Mucosa of rectum (tissue), 2 donors: ENCODE data around the gene NRCAM.

Experiments
- H3K27ac ChIP-seq, 2 donors: one replicate each; pipeline ENCODE4 v1.7.0; 2013; ENCODE audit warnings: inconsistent platforms in 2 of 2, low read depth in 2 of 2, low read length in 2 of 2
- H3K27me3 ChIP-seq, 2 donors: one replicate each; pipeline ENCODE4 v1.7.0; 2013; ENCODE audit warnings: low read length in 2 of 2; ENCODE audit not compliant: control insufficient read depth in 2 of 2, insufficient read depth in 2 of 2
- H3K36me3 ChIP-seq, 2 donors: one replicate each; pipeline ENCODE4 v1.7.0; 2013; ENCODE audit warnings: low read length in 2 of 2; ENCODE audit not compliant: control insufficient read depth in 2 of 2, insufficient read depth in 2 of 2
- H3K4me1 ChIP-seq, 2 donors: one replicate each; pipeline ENCODE4 v1.7.0; 2013; ENCODE audit warnings: low read length in 2 of 2, mild to moderate bottlenecking in 1 of 2; ENCODE audit not compliant: control insufficient read depth in 2 of 2, insufficient read depth in 2 of 2
- H3K4me3 ChIP-seq, 2 donors: one replicate each; pipeline ENCODE4 v1.7.0; 2013; ENCODE audit warnings: low read length in 2 of 2
- H3K9ac ChIP-seq, 2 donors: one replicate each; pipeline ENCODE4 v1.7.0; 2013; ENCODE audit warnings: low read length in 2 of 2, low read depth in 1 of 2, mild to moderate bottlenecking in 1 of 2
- H3K9me3 ChIP-seq, 2 donors: one replicate each; pipeline ENCODE4 v1.7.0; 2013; ENCODE audit warnings: low read length in 2 of 2; ENCODE audit not compliant: control insufficient read depth in 2 of 2
- donor health status: healthy.
- donor health status: Normal muscosa, but diverticular disease.

Gene NRCAM

GRCh38 chr7:108301387-108301786, 154.8 kb downstream of the NRCAM start:
- Histone ChIP-seq H3K4me3 (no peak overlapping the region), H3K4me1 (no peaks in the 10 kb centered on the region), H3K27ac (no peak overlapping the region)

GRCh38 chr7:108299251-108299973, 156.8 kb downstream of the NRCAM start:
- Histone ChIP-seq H3K4me3 (no peak overlapping the region), H3K4me1 (no peaks in the 10 kb centered on the region), H3K9me3 (no peaks in the 10 kb centered on the region), H3K36me3 (no peaks in the 10 kb centered on the region), H3K27ac (no peak overlapping the region), H3K27me3 (no peaks in the 10 kb centered on the region), H3K9ac (no peak overlapping the region)

More at GRCh38 chr7:108301387-108301786, 154.8 kb downstream of the NRCAM start:
- no peak overlapping the region for H3K9ac ChIP-seq
- no peaks in the 10 kb centered on the region for H3K36me3 ChIP-seq
- no peaks in the 10 kb centered on the region for H3K27me3 ChIP-seq
- H3K9me3 ChIP-seq, result no peaks in the 10 kb centered on the region

GRCh38 chr7:108296911-108297310, 159.3 kb downstream of the NRCAM start:
- no peaks in the 10 kb centered on the region for H3K4me1 ChIP-seq
- H3K27me3 ChIP-seq, result no peaks in the 10 kb centered on the region
- no peaks in the 10 kb centered on the region for H3K36me3 ChIP-seq
- no peak overlapping the region for H3K27ac ChIP-seq
- H3K9ac ChIP-seq, result no peak overlapping the region
- H3K9me3 ChIP-seq, result no peaks in the 10 kb centered on the region
- H3K4me3 ChIP-seq, result no peak overlapping the region

- no peak overlapping the region for H3K9ac ChIP-seq
- H3K27me3 ChIP-seq, result no peaks in the 10 kb centered on the region
- no peaks in the 10 kb centered on the region for H3K4me1 ChIP-seq
- no peak overlapping the region for H3K4me3 ChIP-seq
- H3K9me3 ChIP-seq, result no peaks in the 10 kb centered on the region
- no peak overlapping the region for H3K27ac ChIP-seq
- no peaks in the 10 kb centered on the region for H3K36me3 ChIP-seq
Observed at GRCh38 chr7:108294595-108294994, 161.6 kb downstream of the NRCAM start.

- no peak overlapping the region for H3K9ac ChIP-seq
- H3K9me3 ChIP-seq, result no peaks in the 10 kb centered on the region
- no peaks in the 10 kb centered on the region for H3K27me3 ChIP-seq
- H3K27ac ChIP-seq, result no peak overlapping the region
- H3K4me3 ChIP-seq, result no peak overlapping the region
- H3K4me1 ChIP-seq, result no peaks in the 10 kb centered on the region
- H3K36me3 ChIP-seq, result no peaks in the 10 kb centered on the region
Observed at GRCh38 chr7:108293149-108293612, 163.1 kb downstream of the NRCAM start.

- no peak overlapping the region for H3K27ac ChIP-seq
- H3K4me1 ChIP-seq, result no peaks in the 10 kb centered on the region
- H3K9ac ChIP-seq, result no peak overlapping the region
- no peaks in the 10 kb centered on the region for H3K27me3 ChIP-seq
- no peak overlapping the region for H3K4me3 ChIP-seq
- no peaks in the 10 kb centered on the region for H3K36me3 ChIP-seq
- H3K9me3 ChIP-seq, result no peaks in the 10 kb centered on the region
Observed at GRCh38 chr7:108292541-108292940, 163.7 kb downstream of the NRCAM start.

GRCh38 chr7:108291791-108292440, 164.3 kb downstream of the NRCAM start:
- Histone ChIP-seq H3K4me1 (no peaks in the 10 kb centered on the region), H3K4me3 (no peak overlapping the region), H3K27ac (no peak overlapping the region), H3K36me3 (no peaks in the 10 kb centered on the region), H3K27me3 (no peaks in the 10 kb centered on the region), H3K9me3 (no peaks in the 10 kb centered on the region), H3K9ac (no peak overlapping the region)

GRCh38 chr7:108291152-108291508, 165.1 kb downstream of the NRCAM start:
- no peak overlapping the region for H3K4me3 ChIP-seq
- H3K9me3 ChIP-seq, result no peaks in the 10 kb centered on the region
- no peak overlapping the region for H3K27ac ChIP-seq
- H3K36me3 ChIP-seq, result no peaks in the 10 kb centered on the region
- H3K9ac ChIP-seq, result no peak overlapping the region
- no peaks in the 10 kb centered on the region for H3K27me3 ChIP-seq
- H3K4me1 ChIP-seq, result no peaks in the 10 kb centered on the region

GRCh38 chr7:108290459-108291151, 165.6 kb downstream of the NRCAM start:
- H3K9ac ChIP-seq, result no peak overlapping the region
- no peaks in the 10 kb centered on the region for H3K36me3 ChIP-seq
- no peak overlapping the region for H3K27ac ChIP-seq
- H3K9me3 ChIP-seq, result no peaks in the 10 kb centered on the region
- H3K27me3 ChIP-seq, result no peaks in the 10 kb centered on the region
- H3K4me1 ChIP-seq, result no peaks in the 10 kb centered on the region
- no peak overlapping the region for H3K4me3 ChIP-seq

- H3K4me1 ChIP-seq, result no peaks in the 10 kb centered on the region
- no peak overlapping the region for H3K9ac ChIP-seq
- no peaks in the 10 kb centered on the region for H3K9me3 ChIP-seq
- no peaks in the 10 kb centered on the region for H3K27me3 ChIP-seq
- H3K4me3 ChIP-seq, result no peak overlapping the region
- H3K36me3 ChIP-seq, result no peaks in the 10 kb centered on the region
- no peak overlapping the region for H3K27ac ChIP-seq
Observed at GRCh38 chr7:108289852-108290251, 166.4 kb downstream of the NRCAM start.
